Measurements from ENCODE around the gene DEPDC1B. TPM values are rescaled to one million over a fixed set of nuclear protein-coding genes. Genes with fewer than 3 reads are reported as not detected.
"Not testable (repeated sequence)": the region's sequence is repeated elsewhere in the genome, so short reads cannot be mapped to it uniquely, and the experiment has no call there.

DEPDC1B gene
- total RNA-seq, 1 donor from 2014 or later: 0.30 TPM

DNA sequence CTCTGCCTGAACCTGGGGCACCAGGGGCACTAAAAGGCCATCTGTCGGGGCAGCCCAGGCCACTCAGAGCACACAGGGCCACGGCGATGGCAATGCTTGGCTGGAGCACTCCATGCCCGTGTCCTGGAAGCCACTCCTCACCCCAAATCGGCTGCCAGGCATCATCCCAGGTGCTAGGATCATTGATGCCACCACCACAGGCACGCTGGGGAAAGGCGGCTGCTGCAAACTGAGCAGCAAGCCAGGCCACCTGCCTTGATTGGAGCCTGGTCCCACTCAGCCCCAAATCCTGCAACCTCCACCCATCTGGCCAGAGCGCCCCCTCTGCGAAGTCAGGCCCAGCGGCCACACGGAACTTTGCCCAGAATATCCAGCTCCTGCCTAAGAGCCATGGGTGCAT, 67.8 kb downstream of the DEPDC1B start:
- no peak overlapping the region for H3K27ac ChIP-seq (replicated peaks)
- H3K4me3 ChIP-seq: no peak overlapping the region
- peaks cover 3% of the 10 kb centered on the region for H3K9me3 ChIP-seq (replicated peaks)
- intact Hi-C loops (cut with micrococcal nuclease): no loop called here
- no peaks in the 10 kb centered on the region for H3K4me1 ChIP-seq
- no peak for DNase-seq
- TF ChIP-seq, protein P1, sequence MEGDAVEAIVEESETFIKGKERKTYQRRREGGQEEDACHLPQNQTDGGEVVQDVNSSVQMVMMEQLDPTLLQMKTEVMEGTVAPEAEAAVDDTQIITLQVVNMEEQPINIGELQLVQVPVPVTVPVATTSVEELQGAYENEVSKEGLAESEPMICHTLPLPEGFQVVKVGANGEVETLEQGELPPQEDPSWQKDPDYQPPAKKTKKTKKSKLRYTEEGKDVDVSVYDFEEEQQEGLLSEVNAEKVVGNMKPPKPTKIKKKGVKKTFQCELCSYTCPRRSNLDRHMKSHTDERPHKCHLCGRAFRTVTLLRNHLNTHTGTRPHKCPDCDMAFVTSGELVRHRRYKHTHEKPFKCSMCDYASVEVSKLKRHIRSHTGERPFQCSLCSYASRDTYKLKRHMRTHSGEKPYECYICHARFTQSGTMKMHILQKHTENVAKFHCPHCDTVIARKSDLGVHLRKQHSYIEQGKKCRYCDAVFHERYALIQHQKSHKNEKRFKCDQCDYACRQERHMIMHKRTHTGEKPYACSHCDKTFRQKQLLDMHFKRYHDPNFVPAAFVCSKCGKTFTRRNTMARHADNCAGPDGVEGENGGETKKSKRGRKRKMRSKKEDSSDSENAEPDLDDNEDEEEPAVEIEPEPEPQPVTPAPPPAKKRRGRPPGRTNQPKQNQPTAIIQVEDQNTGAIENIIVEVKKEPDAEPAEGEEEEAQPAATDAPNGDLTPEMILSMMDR (IDR thresholded peaks at IDR 0.05; ENCODE audit: borderline replicate concordance): no peak
- no peaks in the 10 kb centered on the region for H3K27me3 ChIP-seq (ENCODE audit: low read depth)
- no peaks in the 10 kb centered on the region for H3K36me3 ChIP-seq

DNA sequence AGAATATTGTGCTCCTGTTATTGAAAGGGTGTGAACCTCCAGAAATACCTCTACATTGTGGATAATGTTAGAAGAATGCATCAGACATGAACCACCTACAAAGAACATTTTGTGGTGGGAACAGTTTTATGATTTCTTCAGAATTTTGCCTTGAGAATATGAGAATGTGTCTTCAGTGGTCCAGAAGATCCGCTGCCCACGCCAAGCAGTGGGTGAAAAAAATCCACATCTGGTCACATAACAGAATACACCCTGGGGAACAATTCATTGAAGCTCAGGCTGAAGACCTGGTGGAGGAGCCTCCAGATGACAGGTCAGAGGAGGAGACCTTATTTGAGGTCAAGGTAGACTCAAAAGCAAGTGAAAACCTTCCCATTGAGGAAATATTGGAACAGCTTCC, 69.1 kb downstream of the DEPDC1B start:
- Histone ChIP-seq H3K4me1 (no peaks in the 10 kb centered on the region), H3K27ac (replicated peaks) (no peak overlapping the region), H3K9me3 (replicated peaks) (peaks cover 3% of the 10 kb centered on the region), H3K4me3 (no peak overlapping the region), H3K27me3 (ENCODE audit: low read depth) (no peaks in the 10 kb centered on the region), H3K36me3 (no peaks in the 10 kb centered on the region)
- intact Hi-C loops (cut with micrococcal nuclease): no loop called here
- DNase-seq: no peak
- TF ChIP-seq, protein P1 (IDR thresholded peaks at IDR 0.05; ENCODE audit: borderline replicate concordance): no peak

DNA sequence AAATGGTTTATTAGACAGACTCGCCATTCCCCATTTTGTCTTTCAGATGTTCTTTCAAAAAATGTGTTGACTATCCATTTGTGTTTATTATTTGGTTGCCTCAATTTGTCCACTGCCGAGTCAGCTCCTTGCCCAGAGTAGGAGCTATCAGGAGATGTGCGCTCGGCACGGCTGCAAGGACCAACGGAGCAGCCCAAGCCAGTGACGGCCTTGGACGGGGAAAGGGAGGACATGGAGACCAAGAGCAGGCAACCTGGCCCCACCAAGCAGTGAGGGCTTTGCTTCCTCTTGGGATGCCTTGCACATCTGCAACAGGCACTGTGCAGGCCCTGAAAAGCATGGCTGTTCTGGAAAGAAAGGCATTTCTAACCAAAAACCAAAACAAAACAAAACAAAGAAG, 69.8 kb downstream of the DEPDC1B start:
- no peak overlapping the region for H3K4me3 ChIP-seq
- no peak for DNase-seq
- no peaks in the 10 kb centered on the region for H3K9me3 ChIP-seq (replicated peaks)
- no peaks in the 10 kb centered on the region for H3K36me3 ChIP-seq
- no peaks in the 10 kb centered on the region for H3K27me3 ChIP-seq (ENCODE audit: low read depth)
- TF ChIP-seq, protein P1 (IDR thresholded peaks at IDR 0.05; ENCODE audit: borderline replicate concordance): no peak
- no peak overlapping the region for H3K27ac ChIP-seq (replicated peaks)
- no peaks in the 10 kb centered on the region for H3K4me1 ChIP-seq
- intact Hi-C loops (cut with micrococcal nuclease): no loop called here

DNA sequence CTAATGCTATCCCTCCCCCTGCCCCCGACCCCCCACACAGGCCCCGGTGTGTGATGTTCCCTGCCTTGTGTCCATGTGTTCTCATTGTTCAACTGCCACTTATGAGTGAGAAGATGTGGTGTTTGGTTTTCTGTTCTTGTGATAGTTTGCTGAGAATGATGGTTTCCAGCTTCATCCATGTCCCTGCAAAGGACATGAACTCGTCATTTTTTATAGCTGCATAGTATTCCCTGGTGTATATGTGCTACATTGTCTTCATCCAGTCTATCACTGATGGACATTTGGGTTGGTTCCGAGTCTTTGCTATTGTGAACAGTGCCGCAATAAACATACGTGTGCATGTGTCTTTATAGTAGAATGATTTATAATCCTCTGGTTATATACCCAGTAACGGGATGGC, 75.1 kb downstream of the DEPDC1B start:
- H3K27me3 ChIP-seq (ENCODE audit: low read depth); H3K4me3 ChIP-seq; DNase-seq; H3K36me3 ChIP-seq; H3K27ac ChIP-seq (replicated peaks); H3K4me1 ChIP-seq; intact Hi-C loops (cut with micrococcal nuclease): not testable (repeated sequence)
- peaks cover 34% of the 10 kb centered on the region for H3K9me3 ChIP-seq (replicated peaks)

DNA sequence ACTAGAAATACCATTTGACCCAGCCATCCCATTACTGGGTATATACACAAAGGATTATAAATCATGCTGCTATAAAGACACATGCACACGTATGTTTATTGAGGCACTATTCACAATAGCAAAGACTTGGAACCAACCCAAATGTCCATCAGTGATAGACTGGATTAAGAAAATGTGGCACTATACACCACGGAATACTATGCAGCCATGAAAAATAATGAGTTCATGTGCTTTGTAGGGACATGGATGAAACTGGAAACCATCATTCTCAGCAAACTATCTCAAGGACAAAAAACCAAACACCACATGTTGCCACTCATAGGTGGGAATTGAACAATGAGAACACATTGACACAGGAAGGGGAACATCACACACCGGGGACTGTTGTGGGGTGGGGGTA, 79.2 kb downstream of the DEPDC1B start:
- H3K4me1 ChIP-seq; H3K27ac ChIP-seq (replicated peaks); intact Hi-C loops (cut with micrococcal nuclease); H3K27me3 ChIP-seq (ENCODE audit: low read depth); H3K36me3 ChIP-seq; DNase-seq; H3K4me3 ChIP-seq: not testable (repeated sequence)
- peaks cover 41% of the 10 kb centered on the region for H3K9me3 ChIP-seq (replicated peaks)

DNA sequence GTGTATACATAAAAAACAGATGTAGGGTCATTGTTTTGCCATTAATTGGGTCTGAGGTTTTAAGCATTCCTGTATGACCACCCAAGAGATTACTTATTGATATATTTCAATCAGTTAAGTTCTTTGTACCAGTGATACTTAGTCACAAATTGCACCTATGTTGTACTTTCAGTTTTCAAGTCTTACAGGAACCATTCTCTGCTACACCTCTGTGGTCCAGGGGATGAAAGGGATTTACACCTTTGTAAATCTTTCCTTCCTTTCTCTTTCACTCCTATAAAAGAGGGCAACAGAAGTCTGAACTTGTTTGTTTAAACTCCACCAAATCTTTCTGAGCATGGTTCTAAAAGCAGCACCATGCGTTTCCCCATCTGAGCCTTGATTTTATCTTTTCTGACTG, 86.1 kb downstream of the DEPDC1B start:
- Histone ChIP-seq H3K4me3 (no peak overlapping the region), H3K27me3 (ENCODE audit: low read depth) (no peaks in the 10 kb centered on the region), H3K9me3 (replicated peaks) (peaks cover 33% of the 10 kb centered on the region), H3K27ac (replicated peaks) (no peak overlapping the region), H3K4me1 (no peaks in the 10 kb centered on the region), H3K36me3 (no peaks in the 10 kb centered on the region)
- intact Hi-C loops (cut with micrococcal nuclease): no loop called here
- TF ChIP-seq, protein P1 (IDR thresholded peaks at IDR 0.05; ENCODE audit: borderline replicate concordance): no peak
- DNase-seq: no peak

Measured in left ventricle myocardium inferior (tissue), 1 donor.